Measurements from ENCODE around the gene NPPB.

The NPPB gene

DNA sequence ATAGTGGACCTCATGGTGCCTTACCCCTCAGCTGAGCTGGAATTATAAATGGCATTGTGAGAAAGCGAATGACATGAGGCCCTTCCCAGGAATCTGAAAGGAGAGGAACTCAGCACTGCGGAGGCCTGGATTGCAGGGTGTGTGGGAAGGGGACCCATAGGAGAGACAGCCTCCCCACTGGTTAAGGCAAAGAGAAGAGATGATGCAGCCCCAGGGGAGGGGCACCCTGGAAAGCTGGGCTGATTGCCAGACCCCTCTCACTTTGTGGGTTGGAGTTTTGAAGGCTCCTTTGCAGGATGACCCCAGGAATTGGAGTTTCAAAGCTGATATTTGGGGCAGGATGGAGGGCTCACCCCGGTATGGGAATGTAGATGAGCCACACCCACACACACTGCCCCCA is 2.0 kb downstream of the NPPB start:
- DNase-seq (ENCODE audit: low read depth), result no peak

DNA sequence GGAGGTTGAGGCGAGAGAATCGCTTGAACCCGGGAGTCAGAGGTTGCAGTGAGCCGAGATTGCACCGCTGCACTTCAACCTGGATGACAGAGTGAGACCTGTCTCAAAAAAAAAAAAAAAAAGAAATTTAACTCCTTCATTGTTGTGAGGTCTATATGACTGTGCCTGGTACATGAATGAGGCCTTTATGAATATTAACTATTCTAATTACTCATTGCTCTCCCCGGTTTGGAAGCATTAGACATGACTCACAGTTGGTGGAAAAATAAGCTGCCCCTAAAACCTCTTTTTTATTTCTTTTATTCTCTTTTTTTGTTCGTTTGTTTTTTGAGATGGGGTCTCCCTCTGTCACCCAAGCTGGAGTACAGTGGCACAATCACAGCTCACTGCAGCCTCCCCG is 3.3 kb downstream of the NPPB start:
- DNase-seq (ENCODE audit: low read depth), result no peak

DNA sequence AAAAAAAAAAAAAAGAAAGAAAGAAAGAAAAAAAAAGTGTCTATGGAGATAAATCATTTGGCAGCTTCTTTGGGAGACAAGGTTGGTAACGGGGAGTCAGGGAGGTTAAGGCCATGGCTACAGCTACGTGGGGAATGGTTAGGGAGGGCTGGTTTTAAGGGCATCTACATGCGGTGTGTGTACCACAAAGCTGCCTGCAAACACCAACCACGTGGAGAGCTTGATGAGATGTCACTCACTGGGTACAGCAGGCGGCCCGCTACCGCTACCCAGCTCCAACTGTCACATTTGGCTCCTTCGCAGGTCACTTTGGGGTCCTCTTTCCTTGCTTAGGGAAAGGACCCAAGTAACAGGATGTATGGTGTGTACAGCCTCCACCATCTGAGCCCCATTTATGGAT is 4.2 kb downstream of the NPPB start:
- no peak for DNase-seq (ENCODE audit: low read depth)

DNA sequence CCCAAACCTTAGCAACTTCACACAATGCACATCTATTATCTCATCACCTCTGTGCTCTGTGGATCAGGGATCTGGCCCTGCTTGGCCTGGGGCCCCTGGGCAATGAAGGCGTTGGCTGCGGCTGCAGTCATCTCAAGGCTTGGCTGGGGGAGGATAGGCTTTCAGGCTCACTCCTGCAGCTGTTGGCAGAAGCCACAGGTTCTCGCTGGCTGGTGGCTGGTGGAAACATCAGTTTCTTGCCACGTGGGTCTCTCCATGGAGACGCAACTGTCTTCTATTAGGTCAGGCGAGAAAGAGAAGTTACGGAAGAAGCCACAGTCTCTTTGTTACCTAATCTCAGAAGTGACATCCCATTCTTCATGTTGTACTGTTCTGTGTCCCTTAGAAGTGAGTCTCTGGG is 7.6 kb downstream of the NPPB start:
- no peak for DNase-seq (ENCODE audit: low read depth)

DNA sequence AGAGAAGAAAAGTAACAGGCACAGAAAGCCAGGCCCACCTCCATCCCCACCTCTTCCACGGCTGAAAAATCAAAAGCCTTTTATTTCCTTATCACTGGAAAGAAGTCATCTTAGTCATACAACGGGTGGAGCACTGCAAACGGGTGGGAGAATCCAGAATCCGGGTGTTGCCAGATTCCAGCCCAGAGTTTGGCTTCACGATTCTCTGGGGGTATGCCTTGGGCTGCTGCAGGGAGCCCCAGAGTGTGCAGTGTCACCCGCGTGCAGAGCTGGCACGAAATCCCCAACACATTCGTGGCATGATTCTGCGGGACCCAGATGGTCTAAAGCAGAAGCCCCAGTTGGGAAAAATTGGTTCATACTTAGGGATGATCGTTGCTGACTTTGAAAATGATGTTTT is 8.6 kb downstream of the NPPB start:
- no peak for DNase-seq (ENCODE audit: low read depth)

DNA sequence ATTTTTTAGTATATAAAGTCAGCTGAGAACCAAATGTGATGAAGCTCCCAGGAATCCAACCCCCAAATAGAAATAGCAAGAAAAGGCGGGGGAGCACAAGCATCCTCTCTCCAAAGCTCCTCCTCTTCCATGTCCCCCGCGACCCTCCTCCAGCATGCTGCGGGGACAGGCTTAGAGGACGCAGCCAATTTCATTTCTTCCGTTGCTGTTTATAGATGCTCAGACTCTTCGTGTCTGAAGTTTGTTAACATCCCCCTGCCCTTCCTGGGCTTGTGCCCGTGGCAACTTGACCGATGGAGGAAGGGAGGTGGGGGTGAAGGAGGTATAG is 10.4 kb downstream of the NPPB start:
- DNase-seq (ENCODE audit: low read depth), result no peak

DNA sequence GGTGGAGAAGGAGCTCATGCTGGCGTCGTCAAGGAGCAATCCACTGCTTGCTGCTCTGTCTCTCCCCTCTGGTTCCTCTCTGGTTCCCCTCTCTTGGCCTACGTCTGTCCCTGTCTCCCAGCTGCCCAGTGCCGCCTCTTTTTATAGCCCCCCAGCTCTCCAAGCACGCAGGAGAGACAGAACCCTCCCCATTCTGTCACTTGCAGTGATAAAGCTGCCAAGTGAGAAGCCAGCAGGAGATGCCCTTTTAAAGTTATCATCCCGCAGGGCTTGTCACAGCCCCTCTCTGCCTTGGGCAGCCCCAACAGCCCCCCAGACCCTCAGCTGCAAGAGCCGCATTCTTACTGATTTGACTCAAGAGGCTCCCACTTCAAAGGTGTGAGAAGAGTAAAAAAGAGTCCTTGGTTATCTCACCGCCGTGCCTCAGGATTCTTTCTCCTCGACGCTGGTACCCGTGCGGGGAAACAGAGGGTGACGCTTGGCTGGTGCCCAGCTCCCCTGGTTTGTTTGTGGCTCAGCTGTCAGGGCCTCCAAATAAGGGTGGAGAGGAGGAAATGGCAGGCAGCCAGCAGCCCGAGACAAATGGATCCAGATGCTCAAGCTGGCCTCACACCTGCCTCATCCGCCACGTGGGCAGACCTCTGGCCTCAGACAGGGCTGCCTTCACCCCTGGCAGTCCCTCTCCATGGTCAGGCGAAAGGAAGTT is 10.9 kb downstream of the NPPB start, which contains the start of gene NPPA:
Gene NPPA (minus strand): TSS at position 117 of the 706 bp plus-strand sequence. CDS start 99 bp downstream, at position 18.
- DNase-seq (ENCODE audit: low read depth), result no peak

DNA sequence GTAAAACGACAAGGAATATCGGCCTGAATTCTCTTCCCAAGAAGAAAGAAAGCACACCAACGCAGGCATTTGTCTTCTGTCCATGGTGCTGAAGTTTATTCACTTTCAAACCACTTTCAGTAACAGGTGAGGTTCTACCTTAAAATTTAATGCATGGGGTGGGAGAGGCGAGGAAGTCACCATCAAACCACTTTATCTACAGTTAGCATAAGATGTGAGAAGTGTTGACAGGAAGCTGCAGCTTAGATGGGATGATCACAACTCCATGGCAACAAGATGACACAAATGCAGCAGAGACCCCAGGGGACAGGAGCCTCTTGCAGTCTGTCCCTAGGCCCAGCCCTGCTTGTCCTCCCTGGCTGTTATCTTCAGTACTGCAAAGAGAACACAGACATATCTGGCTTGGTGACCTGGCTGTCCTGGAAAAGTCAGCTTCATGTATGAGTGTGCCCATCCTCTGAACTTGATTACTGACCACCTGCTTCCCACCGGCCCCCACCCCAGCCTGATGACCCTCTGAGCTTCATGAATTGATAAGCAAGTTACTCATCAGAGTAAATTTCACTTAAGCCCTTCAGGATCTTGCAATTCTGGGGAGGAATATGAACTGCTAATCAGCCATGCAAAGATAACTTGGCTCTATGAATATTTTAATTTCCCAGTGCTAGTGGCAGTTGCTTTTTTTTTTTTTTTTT is 13.0 kb downstream of the NPPB start:
- DNase-seq (ENCODE audit: low read depth), result no peak

DNA sequence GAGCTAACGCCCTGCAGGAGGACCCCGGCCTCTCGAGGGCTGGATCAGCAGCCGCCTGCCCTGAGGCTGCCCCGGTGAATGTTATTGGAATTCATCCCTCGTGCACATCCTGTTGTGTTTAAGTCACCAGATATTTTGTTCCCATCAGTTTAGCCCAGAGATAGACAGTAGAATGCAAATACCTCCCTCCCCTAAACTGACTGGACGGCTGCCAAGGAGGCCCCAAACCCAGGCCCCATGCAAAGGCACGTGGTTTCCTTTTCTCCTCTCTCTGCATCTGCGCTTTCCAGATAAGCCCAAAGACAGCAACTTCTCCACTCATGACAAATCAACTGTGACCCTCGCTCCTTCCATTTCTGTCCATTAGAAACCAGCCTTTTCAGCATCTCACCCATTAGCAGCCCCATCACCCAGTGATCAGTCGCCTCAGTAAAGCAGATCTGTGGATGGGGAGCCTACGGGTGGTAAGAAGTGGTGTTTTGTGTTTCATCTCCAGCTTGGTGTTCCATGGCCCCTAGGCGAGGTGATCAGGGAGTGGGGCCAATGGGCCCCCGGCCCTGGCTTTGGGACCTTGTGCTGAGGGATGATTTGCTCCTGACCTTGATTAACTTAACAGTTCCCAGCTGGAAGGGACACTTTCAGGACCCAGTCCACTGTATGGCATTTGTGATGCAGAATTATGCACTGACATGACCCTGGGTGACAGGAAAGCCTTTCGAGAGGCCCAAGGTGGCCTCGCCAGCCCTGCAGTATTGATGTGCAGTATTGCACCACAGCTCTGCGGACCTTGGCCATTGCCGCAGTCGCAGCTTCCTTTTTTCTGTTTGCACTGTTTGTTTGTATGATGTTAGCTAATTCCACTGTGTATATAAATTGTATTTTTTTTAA is 16.3 kb downstream of the NPPB start:
- DNase-seq (ENCODE audit: low read depth), result no peak

DNA sequence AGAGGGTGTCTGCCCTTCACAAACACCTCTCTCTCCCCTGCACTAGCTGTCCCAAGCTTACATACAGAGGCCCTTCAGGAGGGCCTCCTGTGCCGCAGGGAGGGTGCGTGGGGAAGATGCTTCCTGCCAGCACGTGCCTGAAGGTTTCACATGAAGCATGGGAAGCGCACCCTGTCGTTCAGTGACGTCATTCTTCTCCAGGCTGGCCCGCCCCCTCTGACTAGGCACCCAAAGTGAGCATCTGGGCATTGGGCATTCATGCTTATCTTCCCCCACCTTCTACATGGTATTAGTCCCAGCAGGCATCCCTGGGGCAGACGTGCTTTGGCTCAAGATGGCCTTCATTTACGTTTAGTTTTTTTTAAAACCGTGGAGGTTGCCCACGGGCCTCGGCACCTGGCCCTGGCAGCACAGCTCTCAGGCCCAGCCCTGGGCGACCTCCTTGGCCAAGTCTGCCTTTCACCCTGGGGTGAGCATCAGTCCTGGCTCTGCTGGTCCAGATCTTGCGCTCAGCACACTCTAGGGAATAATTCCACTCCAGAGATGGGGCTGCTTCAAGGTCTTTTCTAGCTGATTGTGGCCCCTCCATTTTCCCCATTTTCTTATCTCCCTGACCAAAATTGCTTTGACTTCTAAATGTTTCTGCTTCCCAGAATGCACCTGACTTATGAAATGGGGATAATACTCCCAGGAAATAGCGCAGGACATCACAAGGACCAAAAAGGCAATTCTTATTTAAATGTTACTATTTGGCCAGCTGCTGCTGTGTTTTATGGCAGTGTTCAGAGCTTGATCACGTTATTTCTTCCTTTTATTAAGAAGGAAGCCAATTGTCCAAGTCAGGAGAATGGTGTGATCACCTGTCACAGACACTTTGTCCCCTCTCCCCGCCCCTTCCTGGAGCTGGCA is 17.2 kb downstream of the NPPB start:
- DNase-seq (ENCODE audit: low read depth), result no peak

DNA sequence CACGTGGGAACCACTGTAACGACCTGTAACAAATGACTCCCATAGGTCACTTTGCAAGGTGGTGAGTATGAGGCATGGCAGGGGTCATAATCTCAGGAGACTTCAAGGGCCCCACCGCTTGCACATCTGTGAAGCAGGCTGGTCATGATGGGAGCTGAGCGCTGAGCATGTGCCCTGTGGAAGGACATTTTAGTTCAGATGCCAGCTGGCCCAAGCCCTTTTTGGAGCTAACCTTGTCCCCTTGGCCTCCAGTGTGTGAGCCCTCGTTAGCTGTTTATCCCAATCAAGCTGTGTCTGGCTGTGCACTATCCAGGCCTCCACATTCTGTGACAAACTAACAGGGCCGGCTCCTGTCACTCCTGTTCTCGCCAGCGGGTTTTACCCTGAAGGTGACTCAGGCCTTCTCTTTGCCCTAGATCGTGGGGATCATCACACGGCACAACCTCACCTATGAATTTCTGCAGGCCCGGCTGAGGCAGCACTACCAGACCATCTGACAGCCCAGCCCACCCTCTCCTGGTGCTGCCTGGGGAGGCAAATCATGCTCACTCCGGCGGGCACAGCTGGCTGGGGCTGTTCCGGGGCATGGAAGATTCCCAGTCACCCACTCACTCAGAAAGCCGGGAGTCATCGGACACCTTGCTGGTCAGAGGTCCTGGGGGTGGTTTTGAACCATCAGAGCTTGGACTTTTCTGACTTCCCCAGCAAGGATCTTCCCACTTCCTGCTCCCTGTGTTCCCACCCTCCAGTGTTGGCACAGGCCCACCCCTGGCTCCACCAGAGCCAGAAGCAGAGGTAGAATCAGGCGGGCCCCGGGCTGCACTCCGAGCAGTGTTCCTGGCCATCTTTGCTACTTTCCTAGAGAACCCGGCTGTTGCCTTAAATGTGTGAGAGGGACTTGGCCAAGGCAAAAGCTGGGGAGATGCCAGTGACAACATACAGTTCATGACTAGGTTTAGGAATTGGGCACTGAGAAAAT is 18.7 kb downstream of the NPPB start:
- DNase-seq (ENCODE audit: low read depth), result no peak

DNA sequence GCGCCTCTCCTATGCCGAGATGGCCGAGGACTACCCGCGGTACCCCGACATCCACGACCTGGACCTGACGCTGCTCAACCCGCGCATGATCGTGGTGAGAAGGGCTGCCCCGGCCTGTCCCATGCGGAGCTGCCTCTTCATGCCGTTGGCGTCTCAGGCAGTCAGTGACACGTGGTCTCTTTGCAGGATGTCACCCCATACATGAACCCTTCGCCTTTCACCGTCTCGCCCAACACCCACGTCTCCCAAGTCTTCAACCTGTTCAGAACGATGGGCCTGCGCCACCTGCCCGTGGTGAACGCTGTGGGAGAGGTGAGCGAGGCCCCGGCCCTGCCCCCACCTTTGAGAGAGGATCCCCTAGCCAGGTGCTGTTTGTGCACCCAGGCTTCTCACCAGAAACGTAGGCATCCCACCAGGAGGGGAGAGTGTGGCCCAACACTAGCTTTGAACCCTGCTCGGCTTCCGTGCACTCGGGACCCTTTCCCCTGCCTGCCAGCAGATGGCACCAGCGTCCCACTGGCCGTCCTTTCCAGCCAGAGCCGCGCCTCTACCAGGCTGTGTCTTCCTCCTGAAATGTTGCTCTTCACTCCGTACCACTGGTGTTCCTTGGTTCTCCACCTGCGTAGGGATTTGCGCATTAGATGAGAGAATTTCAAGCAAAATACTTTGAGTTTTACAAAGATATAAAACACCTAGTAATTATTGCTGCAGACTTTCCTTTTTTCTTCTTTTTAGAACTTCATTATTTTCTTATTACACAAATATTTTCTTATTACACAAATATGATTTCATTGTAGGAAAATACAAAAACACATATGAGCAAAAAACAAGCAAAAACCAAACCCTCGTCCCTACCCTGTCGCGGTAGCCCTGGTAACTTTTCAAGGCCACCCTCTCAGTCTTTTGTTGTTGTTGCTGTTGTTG is 20.1 kb downstream of the NPPB start:
- peak; percentile 51 for DNase-seq (ENCODE audit: low read depth)

DNA sequence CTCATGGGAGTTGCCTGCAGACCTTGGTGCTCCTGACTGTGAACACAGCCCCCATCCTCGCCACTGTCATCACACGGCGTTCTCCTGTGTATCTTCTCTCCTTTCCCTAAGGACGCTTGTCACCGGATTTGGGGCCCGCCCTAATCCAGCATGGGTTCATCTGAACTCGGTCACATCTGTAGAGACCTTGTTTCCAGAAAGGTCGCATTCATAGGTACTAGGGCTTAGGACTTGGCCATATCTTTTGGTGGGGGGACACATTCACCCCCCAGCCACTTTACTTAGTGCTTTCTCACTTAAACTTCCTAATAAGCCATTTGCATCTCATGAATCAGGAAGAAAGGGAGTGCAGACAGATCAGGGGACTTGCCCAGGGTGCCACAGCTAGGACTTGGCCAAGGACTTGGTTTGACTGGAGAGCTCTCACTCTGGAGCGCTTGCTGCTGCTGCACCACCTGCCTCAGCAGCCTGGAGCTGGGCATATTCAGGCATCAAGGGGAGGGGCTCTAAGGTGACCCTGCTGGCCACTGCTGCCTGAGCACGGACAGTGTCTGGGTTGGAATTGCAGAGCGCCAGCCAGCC is 20.9 kb downstream of the NPPB start:
- DNase-seq (ENCODE audit: low read depth), result no peak

DNA sequence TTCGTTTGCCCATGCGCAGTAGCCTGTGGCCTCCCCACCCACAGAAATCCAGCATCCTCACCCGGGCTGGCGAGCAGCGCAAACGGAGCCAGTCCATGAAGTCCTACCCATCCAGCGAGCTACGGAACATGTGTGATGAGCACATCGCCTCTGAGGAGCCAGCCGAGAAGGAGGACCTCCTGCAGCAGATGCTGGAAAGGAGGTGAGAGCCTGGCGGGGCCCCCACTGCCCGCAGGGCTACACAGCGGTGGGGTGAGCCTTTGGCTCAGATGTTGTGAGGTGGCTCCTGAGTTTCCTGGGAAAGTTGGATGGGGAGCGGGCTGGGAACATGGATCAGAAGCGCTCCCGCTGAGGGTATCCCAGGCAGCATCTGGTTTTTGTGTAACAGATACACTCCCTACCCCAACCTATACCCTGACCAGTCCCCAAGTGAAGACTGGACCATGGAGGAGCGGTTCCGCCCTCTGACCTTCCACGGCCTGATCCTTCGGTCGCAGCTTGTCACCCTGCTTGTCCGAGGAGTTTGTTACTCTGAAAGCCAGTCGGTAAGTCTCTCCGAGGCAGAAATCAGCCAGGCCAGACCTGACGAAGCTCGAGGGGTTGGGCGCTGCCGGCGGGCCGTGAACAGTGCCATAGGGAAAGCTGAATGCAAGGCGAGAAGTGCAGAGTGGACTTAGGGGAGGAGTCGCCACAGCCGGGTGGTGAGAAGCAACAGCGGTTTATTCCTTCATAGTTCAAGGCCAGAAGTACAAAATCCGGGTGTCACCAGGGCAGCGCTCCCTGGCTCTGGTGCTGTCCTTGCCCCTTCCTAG is 21.6 kb downstream of the NPPB start:
- no peak for DNase-seq (ENCODE audit: low read depth)

DNA sequence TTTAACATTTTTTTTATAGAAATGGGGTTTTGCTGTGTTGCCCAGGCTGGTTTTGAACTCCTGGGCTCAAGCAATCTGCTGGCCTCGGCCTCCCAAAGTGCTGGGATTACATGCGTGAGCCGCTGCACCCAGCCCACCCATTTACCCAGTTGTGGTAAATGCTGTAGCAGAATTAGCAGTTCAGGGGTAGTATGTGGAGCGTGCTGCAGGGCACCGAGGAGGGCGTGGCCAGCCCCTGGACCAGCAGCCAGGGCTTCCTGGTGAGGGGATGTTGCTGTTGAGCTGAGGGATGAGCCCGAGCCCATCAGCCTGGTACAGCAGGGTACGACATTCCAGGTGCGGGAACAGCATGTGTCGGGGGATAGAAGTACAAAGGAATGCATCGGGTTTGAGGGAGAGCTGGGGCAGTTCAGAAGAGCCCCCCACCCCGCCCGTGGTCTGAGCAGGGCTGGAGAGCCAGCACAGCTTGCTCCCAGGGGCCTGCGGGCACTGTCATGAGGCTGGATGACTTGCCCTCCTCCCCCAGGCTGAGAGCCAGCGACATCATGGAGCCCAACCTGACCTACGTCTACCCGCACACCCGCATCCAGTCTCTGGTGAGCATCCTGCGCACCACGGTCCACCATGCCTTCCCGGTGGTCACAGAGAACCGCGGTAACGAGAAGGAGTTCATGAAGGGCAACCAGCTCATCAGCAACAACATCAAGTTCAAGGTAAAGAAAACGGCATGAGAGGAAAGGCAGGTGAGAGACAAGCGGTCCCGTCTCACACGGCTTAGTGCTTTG is 23.1 kb downstream of the NPPB start:
- DNase-seq (ENCODE audit: low read depth), result no peak

DNA sequence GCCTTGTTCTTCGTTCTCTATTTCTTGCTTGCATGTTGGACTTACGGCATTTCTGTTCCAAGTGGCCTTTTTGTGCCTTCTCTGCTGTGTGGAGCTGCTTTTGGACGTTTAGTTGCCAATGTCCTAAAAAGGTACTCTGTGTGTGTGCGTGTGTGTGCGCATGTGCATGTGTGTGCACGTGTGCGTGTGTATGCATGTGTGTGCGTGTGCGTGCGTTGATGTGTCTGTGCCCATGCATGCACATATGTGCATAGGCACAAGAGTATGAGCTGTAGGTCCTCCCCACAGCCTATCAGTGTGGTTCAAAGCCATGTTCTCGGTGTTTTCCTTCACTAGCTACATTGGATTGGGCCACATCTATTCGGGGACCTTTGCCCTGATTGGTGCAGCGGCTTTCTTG is 24.8 kb downstream of the NPPB start:
- DNase-seq (ENCODE audit: low read depth), result no peak

DNA sequence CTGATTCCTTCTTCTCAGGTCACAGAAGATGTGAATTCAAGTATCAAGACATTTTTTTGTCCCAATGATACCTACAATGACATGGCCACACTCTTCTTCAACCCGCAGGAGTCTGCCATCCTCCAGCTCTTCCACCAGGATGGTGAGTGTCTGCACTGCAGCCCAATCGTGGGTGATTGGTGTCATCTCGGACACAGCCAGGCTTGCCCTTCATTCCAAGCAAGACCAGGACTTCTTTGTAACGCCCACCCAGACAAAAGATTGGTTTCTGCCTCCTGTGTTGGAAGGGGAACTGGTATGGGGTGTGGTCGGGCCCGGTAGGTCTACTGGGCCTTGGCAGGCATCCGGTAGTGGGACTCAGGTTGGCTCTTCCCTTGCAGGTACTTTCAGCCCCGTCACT is 25.2 kb downstream of the NPPB start:
- no peak for DNase-seq (ENCODE audit: low read depth)
